ENCODE data around the gene ADGRF5.

Gene ADGRF5

GRCh38 chr6:46956409-46956808 is 34.7 kb upstream of the ADGRF5 start:
- no peak for TF ChIP-seq CEBPB (IDR thresholded peaks at IDR 0.05)
- no peak for TF ChIP-seq EGR1 (IDR thresholded peaks at IDR 0.05)
- no peak for TF ChIP-seq TEAD4 (IDR thresholded peaks at IDR 0.05)
- TF ChIP-seq TCF12 (IDR thresholded peaks at IDR 0.05; ENCODE audit: low read depth), result no peak
- TF ChIP-seq TAF1 (IDR thresholded peaks at IDR 0.05; ENCODE audit: low read depth), result no peak
- TF ChIP-seq FOXM1 (IDR thresholded peaks at IDR 0.05; ENCODE audit: borderline replicate concordance, low read depth), result no peak
- TF ChIP-seq CREB1 (IDR thresholded peaks at IDR 0.05; ENCODE audit: low read depth), result no peak
- TF ChIP-seq, protein P1, sequence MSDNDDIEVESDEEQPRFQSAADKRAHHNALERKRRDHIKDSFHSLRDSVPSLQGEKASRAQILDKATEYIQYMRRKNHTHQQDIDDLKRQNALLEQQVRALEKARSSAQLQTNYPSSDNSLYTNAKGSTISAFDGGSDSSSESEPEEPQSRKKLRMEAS (IDR thresholded peaks at IDR 0.05), result no peak
- TF ChIP-seq, protein P2, sequence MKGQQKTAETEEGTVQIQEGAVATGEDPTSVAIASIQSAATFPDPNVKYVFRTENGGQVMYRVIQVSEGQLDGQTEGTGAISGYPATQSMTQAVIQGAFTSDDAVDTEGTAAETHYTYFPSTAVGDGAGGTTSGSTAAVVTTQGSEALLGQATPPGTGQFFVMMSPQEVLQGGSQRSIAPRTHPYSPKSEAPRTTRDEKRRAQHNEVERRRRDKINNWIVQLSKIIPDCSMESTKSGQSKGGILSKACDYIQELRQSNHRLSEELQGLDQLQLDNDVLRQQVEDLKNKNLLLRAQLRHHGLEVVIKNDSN (IDR thresholded peaks at IDR 0.05), result no peak
- no peak for TF ChIP-seq YY1 (IDR thresholded peaks at IDR 0.05; ENCODE audit: low read depth)
- no peak for TF ChIP-seq RAD21 (IDR thresholded peaks at IDR 0.05; ENCODE audit: low read depth)
- no peak for TF ChIP-seq EP300 (IDR thresholded peaks at IDR 0.05; ENCODE audit: borderline replicate concordance)
- TF ChIP-seq ZBTB7A (IDR thresholded peaks at IDR 0.05; ENCODE audit: low read depth), result no peak
- TF ChIP-seq, protein P3, sequence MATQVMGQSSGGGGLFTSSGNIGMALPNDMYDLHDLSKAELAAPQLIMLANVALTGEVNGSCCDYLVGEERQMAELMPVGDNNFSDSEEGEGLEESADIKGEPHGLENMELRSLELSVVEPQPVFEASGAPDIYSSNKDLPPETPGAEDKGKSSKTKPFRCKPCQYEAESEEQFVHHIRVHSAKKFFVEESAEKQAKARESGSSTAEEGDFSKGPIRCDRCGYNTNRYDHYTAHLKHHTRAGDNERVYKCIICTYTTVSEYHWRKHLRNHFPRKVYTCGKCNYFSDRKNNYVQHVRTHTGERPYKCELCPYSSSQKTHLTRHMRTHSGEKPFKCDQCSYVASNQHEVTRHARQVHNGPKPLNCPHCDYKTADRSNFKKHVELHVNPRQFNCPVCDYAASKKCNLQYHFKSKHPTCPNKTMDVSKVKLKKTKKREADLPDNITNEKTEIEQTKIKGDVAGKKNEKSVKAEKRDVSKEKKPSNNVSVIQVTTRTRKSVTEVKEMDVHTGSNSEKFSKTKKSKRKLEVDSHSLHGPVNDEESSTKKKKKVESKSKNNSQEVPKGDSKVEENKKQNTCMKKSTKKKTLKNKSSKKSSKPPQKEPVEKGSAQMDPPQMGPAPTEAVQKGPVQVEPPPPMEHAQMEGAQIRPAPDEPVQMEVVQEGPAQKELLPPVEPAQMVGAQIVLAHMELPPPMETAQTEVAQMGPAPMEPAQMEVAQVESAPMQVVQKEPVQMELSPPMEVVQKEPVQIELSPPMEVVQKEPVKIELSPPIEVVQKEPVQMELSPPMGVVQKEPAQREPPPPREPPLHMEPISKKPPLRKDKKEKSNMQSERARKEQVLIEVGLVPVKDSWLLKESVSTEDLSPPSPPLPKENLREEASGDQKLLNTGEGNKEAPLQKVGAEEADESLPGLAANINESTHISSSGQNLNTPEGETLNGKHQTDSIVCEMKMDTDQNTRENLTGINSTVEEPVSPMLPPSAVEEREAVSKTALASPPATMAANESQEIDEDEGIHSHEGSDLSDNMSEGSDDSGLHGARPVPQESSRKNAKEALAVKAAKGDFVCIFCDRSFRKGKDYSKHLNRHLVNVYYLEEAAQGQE (IDR thresholded peaks at IDR 0.05; ENCODE audit: low read depth), result no peak
- TF ChIP-seq NFIC (IDR thresholded peaks at IDR 0.05), result no peak

GRCh38 chr6:46954837-46955451 is 33.2 kb upstream of the ADGRF5 start:
- TF ChIP-seq TEAD4 (IDR thresholded peaks at IDR 0.05) (no peak), NFIC (IDR thresholded peaks at IDR 0.05) (no peak), TAF1 (IDR thresholded peaks at IDR 0.05; ENCODE audit: low read depth) (no peak), ZBTB7A (IDR thresholded peaks at IDR 0.05; ENCODE audit: low read depth) (no peak), RAD21 (IDR thresholded peaks at IDR 0.05; ENCODE audit: low read depth) (no peak), TCF12 (IDR thresholded peaks at IDR 0.05; ENCODE audit: low read depth) (no peak), FOXM1 (IDR thresholded peaks at IDR 0.05; ENCODE audit: borderline replicate concordance, low read depth) (no peak), YY1 (IDR thresholded peaks at IDR 0.05; ENCODE audit: low read depth) (no peak), CREB1 (IDR thresholded peaks at IDR 0.05; ENCODE audit: low read depth) (no peak), CEBPB (IDR thresholded peaks at IDR 0.05) (no peak), EP300 (IDR thresholded peaks at IDR 0.05; ENCODE audit: borderline replicate concordance) (no peak), EGR1 (IDR thresholded peaks at IDR 0.05) (no peak)
- TF ChIP-seq, protein P3 (IDR thresholded peaks at IDR 0.05; ENCODE audit: low read depth), result no peak
- TF ChIP-seq, protein P2 (IDR thresholded peaks at IDR 0.05), result no peak
- TF ChIP-seq, protein P1 (IDR thresholded peaks at IDR 0.05), result no peak

DNA sequence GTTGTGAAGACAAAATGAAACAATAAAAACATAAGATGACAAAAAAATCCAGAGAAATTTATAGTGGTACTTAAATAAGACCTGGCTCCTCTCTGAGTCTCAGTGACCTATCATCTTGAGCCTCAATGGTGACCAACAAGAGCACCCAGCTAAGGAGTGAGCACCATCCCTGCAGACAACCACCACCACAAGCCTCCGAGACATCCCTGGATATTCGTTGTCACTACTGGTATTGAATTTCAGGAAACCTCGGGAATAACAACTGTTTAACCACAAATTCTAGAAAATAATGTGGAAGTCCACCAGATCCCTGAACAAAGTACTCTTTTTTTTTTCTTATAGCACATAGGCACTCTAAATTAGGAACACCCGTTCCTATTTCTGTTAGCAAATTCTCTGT is 32.2 kb upstream of the ADGRF5 start:
- TF ChIP-seq, protein P3 (IDR thresholded peaks at IDR 0.05; ENCODE audit: low read depth), result no peak
- TF ChIP-seq RAD21 (IDR thresholded peaks at IDR 0.05; ENCODE audit: low read depth), result no peak
- TF ChIP-seq, protein P2 (IDR thresholded peaks at IDR 0.05), result no peak
- TF ChIP-seq NFIC (IDR thresholded peaks at IDR 0.05), result no peak
- TF ChIP-seq TAF1 (IDR thresholded peaks at IDR 0.05; ENCODE audit: low read depth), result no peak
- TF ChIP-seq EGR1 (IDR thresholded peaks at IDR 0.05), result no peak
- TF ChIP-seq TCF12 (IDR thresholded peaks at IDR 0.05; ENCODE audit: low read depth), result no peak
- TF ChIP-seq, protein P1 (IDR thresholded peaks at IDR 0.05), result no peak
- TF ChIP-seq EP300 (IDR thresholded peaks at IDR 0.05; ENCODE audit: borderline replicate concordance), result no peak
- no peak for TF ChIP-seq YY1 (IDR thresholded peaks at IDR 0.05; ENCODE audit: low read depth)
- no peak for TF ChIP-seq CEBPB (IDR thresholded peaks at IDR 0.05)

Measured in Ishikawa (cell line).